Left ventricle myocardium inferior (tissue), 1 donor: ENCODE data around the gene NRXN3. TPM values are rescaled to one million over a fixed set of nuclear protein-coding genes. Genes with fewer than 3 reads are reported as not detected.

Experiments used
- DNase-seq: peaks from one replicate; pipeline ENCODE4 v3.0.0-alpha.2; 2020
- H3K27ac ChIP-seq: fragments of 200-600 bp; replicated peaks from 2 replicates; pipeline ENCODE4 v1.8.0; 2021
- H3K27me3 ChIP-seq: fragments of 200-600 bp; 2 replicates; pipeline ENCODE4 v1.8.0; 2021; ENCODE audit warnings: low read depth
- H3K36me3 ChIP-seq: fragments of 200-600 bp; 2 replicates; pipeline ENCODE4 v1.8.0; 2021
- H3K4me1 ChIP-seq: fragments of 200-600 bp; 2 replicates; pipeline ENCODE4 v1.8.0; 2021
- H3K4me3 ChIP-seq: fragments of 200-600 bp; 2 replicates; pipeline ENCODE4 v1.8.0; 2021; ENCODE audit warnings: mild to moderate bottlenecking, moderate library complexity
- H3K9me3 ChIP-seq: fragments of 200-600 bp; replicated peaks from 2 replicates; pipeline ENCODE4 v1.8.0; 2021
- intact Hi-C: fragments of 100-400 bp; cut with micrococcal nuclease; formaldehyde crosslinking; loops from one replicate; pipeline ENCODE4 v1.11.0; 2022
- total RNA-seq: library from RNA; stranded (reverse); fragmentation: NEBNext Ultra II Directional; extraction: Animal tissue kit (Norgen Biotek cat#: 25700); gene quantifications from one replicate; pipeline ENCODE4 v1.2.1, GENCODE V29; 2021
- TF ChIP-seq, protein P1 (sequence below): fragments of 200-600 bp; IDR thresholded peaks from 2 replicates; pipeline ENCODE4 v1.8.0; 2021; ENCODE audit warnings: antibody characterized with exemption, mild to moderate bottlenecking, borderline replicate concordance
- donor health status: DM: no; HTN: yes; CAD: no; lungs with severe emphysema.

Gene NRXN3
- total RNA-seq, 1 donor from 2014 or later, result 1.2 TPM

DNA sequence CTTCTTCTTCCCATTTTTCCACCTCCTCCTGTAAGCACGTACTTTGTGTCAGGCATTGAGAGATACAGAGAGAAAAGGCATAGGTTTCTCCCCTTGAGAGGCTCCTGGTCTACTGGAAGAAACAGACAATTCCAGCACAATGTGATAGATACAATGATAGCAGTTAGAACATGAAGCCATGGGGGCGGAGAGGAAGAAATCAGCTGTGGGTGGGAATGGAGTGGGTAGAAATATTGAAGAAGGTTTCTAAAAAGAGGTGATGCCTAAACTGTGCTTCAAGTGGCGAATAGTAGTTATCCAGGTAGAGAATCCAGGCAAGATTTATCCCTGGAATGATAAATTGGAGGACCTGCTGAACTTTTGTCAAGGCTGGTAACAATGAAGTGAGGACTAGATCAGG, 528.8 kb downstream of the NRXN3 start:
- H3K4me3 ChIP-seq, result no peak overlapping the region
- intact Hi-C loops, result no loop called here
- H3K36me3 ChIP-seq, result no peaks in the 10 kb centered on the region
- no peaks in the 10 kb centered on the region for H3K9me3 ChIP-seq
- TF ChIP-seq, protein P1, sequence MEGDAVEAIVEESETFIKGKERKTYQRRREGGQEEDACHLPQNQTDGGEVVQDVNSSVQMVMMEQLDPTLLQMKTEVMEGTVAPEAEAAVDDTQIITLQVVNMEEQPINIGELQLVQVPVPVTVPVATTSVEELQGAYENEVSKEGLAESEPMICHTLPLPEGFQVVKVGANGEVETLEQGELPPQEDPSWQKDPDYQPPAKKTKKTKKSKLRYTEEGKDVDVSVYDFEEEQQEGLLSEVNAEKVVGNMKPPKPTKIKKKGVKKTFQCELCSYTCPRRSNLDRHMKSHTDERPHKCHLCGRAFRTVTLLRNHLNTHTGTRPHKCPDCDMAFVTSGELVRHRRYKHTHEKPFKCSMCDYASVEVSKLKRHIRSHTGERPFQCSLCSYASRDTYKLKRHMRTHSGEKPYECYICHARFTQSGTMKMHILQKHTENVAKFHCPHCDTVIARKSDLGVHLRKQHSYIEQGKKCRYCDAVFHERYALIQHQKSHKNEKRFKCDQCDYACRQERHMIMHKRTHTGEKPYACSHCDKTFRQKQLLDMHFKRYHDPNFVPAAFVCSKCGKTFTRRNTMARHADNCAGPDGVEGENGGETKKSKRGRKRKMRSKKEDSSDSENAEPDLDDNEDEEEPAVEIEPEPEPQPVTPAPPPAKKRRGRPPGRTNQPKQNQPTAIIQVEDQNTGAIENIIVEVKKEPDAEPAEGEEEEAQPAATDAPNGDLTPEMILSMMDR, result no peak
- peaks cover 32% of the 10 kb centered on the region for H3K27me3 ChIP-seq
- no peak for DNase-seq
- no peak overlapping the region for H3K27ac ChIP-seq
- H3K4me1 ChIP-seq, result no peaks in the 10 kb centered on the region

DNA sequence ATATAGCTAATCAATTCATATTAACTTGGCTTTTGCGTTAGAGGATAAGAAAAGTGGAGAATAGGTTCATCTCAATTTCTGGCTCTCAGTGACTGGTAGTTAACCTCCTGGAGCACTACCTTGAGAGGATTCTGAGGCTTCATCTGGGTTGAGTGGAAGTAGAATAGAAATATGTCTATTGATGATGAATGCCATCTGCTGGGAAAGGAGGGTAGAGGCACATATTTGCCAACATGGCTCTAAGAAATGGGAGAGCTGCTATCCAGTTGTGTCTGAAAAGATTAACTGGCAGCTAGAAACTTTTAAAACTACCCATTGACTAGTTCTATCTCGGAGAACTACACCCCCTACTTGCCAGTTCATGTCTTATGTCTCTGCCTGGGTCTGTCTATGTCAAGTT, 530.1 kb downstream of the NRXN3 start:
- Histone ChIP-seq H3K27me3 (peaks cover 33% of the 10 kb centered on the region), H3K4me3 (no peak overlapping the region), H3K4me1 (no peaks in the 10 kb centered on the region), H3K9me3 (no peaks in the 10 kb centered on the region), H3K27ac (no peak overlapping the region), H3K36me3 (no peaks in the 10 kb centered on the region)
- intact Hi-C loops, result no loop called here
- TF ChIP-seq, protein P1, result no peak
- DNase-seq, result no peak

DNA sequence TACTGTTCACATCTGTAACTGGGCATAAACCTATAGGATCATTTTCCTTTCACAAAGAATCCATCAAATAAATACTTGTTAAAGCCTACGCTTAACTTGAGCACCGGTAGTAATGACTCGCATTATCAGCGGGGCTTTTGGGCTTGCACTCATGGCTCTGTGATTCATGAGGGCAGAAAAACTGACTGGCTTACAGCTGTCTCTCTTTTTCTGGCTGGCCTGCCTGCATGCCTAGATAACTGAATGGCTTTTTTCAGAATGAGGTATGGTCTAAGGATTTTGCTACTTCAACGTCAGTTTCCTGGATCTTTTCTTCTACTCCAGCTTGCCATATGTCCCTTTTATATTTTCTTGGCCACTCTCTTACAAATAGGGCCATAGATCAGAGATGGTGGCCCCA, 531.1 kb downstream of the NRXN3 start:
- Histone ChIP-seq H3K27me3 (peaks cover 29% of the 10 kb centered on the region), H3K9me3 (no peaks in the 10 kb centered on the region), H3K4me3 (no peak overlapping the region), H3K27ac (no peak overlapping the region), H3K36me3 (no peaks in the 10 kb centered on the region), H3K4me1 (no peaks in the 10 kb centered on the region)
- TF ChIP-seq, protein P1, result no peak
- intact Hi-C loops, result no loop called here
- no peak for DNase-seq

DNA sequence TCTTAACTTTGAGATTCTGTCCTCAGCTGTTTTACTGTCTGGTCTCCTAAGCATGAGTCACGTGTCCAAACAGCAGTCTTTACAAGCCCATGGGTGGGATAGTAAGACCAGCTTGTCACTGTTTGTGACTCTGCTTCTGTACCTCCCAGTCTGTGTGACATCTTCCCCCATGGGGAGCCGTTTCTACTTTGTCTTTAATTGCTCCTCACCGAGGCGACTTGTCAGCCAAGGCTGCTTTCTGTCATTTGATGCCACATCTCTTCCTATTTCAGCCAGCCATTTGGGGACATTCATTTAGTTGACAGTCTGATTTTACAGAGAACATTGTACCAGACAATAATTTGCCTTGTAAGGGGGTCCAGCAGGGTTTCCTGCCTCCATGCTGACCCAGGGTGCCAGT, 534.8 kb downstream of the NRXN3 start:
- Histone ChIP-seq H3K4me1 (no peaks in the 10 kb centered on the region), H3K9me3 (no peaks in the 10 kb centered on the region), H3K4me3 (no peak overlapping the region), H3K27ac (no peak overlapping the region), H3K36me3 (no peaks in the 10 kb centered on the region), H3K27me3 (peaks cover 23% of the 10 kb centered on the region)
- TF ChIP-seq, protein P1, result no peak
- no peak for DNase-seq
- intact Hi-C loops, result no loop called here

DNA sequence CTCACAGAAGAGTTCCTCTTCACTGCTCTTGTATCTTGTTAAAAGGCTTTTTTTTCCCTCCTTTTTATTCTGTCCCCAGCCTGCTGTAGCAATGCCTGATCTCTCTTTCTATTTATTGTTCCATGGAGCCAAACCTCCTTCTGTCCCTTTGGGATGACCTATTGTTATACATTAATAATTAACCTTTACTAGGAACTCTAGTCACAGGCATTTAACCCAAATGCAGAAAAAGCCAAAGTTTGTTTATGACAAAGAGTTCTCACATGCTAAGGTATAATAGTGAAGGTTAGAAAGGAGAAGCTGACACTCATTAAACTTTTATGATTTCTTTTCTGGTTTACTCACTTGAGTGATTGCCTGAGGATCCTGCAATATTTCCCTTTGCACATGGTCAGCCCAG, 535.8 kb downstream of the NRXN3 start:
- no peak overlapping the region for H3K4me3 ChIP-seq
- H3K36me3 ChIP-seq, result no peaks in the 10 kb centered on the region
- intact Hi-C loops, result no loop called here
- H3K4me1 ChIP-seq, result no peaks in the 10 kb centered on the region
- peaks cover 23% of the 10 kb centered on the region for H3K27me3 ChIP-seq
- no peak overlapping the region for H3K27ac ChIP-seq
- no peak for DNase-seq
- no peaks in the 10 kb centered on the region for H3K9me3 ChIP-seq
- TF ChIP-seq, protein P1, result no peak
